Adrenal gland (tissue), 5 donors: ENCODE data around the gene GSE1.

Experiments
- CTCF ChIP-seq, 6 experiments: fragments of 450-650 bp in 4 of 6; fragments of 200-600 bp in 2 of 6; sonication (generic) in 1 of 6; IDR thresholded peaks; 1 replicate in 5 of 6; 2 replicates in 1 of 6; pipeline versions ENCODE4 v1.5.1 to v1.8.0; 2016 to 2021; ENCODE audit warnings: antibody characterized with exemption in 6 of 6, mild to moderate bottlenecking in 2 of 6, moderate library complexity in 1 of 6
- POLR2A ChIP-seq, 2 donors: fragments of 450-650 bp; IDR thresholded peaks; one replicate each; pipeline ENCODE4 v1.6.1; 2017; ENCODE audit warnings: antibody characterized with exemption in 2 of 2, mild to moderate bottlenecking in 2 of 2, moderate library complexity in 1 of 2
- donor health status: DM: no; HTN: no; CAD: no.

- TF ChIP-seq CTCF (IDR thresholded peaks at IDR 0.05) (no peak), POLR2A (IDR thresholded peaks at IDR 0.05) (no peak)
Observed at GRCh38 chr16:85601730-85602401, 11.3 kb upstream of the GSE1 start.
